HG03025 (cell line): Measurements from ENCODE around the gene FBXO30.

Source experiments
- ATAC-seq: cut with Tn5 transposase; IDR thresholded peaks from one replicate; pipeline ENCODE4 v1.9.1; 2021; ENCODE audit warnings: mild to moderate bottlenecking, moderate library complexity; ENCODE audit not compliant: unreplicated experiment, low FRiP score

Gene FBXO30

DNA sequence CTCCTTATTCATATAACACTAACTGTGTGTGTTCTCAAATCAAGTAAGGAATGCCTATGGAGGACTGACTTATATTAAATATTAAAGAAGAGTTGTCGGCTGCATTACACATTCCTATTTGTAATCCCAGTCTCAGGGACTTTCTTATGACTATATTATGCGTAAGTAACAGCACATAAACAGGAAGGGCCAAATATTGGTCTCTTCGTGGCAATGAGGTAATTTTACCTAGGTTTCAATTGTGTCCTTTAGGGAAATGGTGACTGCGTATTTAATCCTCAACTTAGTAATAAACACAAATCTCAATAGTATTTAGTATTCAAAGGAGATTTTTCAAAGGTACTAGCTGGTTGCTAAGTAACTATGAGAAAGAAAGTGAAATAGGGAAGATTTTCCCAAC lies 56.5 kb downstream of the FBXO30 start:
- no peak for ATAC-seq

GRCh38 chr6:145756170-145756662 lies 58.4 kb downstream of the FBXO30 start:
- no peak for ATAC-seq

GRCh38 chr6:145755682-145756081 lies 58.9 kb downstream of the FBXO30 start:
- ATAC-seq = no peak

DNA sequence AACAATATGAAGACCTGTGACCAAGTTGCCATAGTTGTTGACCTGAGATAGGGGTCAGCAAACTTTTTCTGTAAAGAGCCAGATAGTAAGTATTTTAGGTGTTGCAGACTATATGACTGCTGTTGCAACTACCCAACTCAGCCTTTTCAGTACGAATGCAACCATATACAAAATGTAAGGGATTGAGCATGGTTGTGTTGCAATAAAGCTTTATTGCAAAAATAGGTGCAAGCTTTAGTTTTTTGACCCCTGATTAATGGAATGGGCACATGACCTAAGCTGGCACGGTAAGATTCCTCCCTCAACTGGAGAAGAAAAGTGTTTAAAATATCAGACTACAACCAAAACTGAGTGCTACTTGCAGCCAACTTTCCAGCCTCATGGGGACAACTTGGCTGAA lies 62.0 kb downstream of the FBXO30 start:
- no peak for ATAC-seq

- peak; percentile 83 for ATAC-seq
Measured at GRCh38 chr6:145749632-145750031, 65.0 kb downstream of the FBXO30 start.

DNA sequence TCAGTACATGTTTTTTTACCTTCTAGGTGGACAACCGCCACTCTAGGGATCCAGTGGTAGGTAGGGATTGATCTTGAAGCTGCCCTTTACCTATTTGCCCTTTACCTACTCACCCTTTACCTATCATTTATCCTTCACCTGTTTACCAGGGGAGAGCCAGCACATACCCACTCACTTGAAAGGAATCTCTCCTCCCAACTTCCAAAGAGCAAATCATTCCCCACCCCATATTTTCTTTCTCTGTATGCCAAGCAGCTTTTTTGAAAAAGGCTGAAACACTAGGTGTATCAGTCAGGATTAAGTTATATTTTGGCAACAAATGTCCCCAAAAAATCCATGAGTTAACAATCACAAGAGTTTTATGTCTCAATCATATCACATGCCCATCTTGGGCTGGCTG lies 68.7 kb downstream of the FBXO30 start:
- ATAC-seq = no peak

DNA sequence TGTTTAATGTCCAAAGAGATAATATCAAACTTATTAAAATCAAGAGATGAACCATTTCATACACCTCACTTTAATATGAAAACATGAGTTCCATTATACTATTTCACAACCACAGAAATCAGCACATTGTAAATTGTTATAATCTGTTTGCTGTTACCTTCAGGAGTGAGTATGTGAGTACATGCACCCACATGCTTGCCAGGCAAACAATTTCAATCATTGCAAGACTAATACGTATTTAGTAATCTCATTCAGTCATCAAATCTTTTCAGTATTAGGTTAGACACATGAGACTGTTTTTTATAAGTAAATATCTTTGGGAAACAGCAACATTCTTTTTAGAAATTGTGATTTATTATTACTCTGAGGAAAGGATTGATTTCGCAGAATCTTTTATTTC lies 70.0 kb downstream of the FBXO30 start:
- ATAC-seq = no peak
